ENCODE measurements around the gene LRRC74B.
"Not testable (repeated sequence)": the region's sequence is repeated elsewhere in the genome, so short reads cannot be mapped to it uniquely, and the experiment has no call there.

The LRRC74B gene

GRCh38 chr22:21044931-21045584 lies 688 bp upstream of the LRRC74B start:
- no peak for TF ChIP-seq CTCF (IDR thresholded peaks at IDR 0.05; ENCODE audit: control insufficient read depth, extremely low read depth, insufficient read depth)
- no peak overlapping the region for H3K4me3 ChIP-seq (ENCODE audit: low read depth, low read length)

GRCh38 chr22:21047035-21047661 lies 1.4 kb downstream of the LRRC74B start:
- TF ChIP-seq CTCF (IDR thresholded peaks at IDR 0.05; ENCODE audit: control insufficient read depth, extremely low read depth, insufficient read depth): no peak
- no peak for DNase-seq (ENCODE audit: low read depth)
- no peak overlapping the region for H3K4me3 ChIP-seq (ENCODE audit: low read depth, low read length)

More at GRCh38 chr22:21044931-21045584, 688 bp upstream of the LRRC74B start:
- DNase-seq (ENCODE audit: low read depth): no peak

GRCh38 chr22:21047730-21048129 lies 2.0 kb downstream of the LRRC74B start:
- no peak for DNase-seq (ENCODE audit: low read depth)
- H3K4me3 ChIP-seq (ENCODE audit: low read depth, low read length): no peak overlapping the region
- no peak for TF ChIP-seq CTCF (IDR thresholded peaks at IDR 0.05; ENCODE audit: control insufficient read depth, extremely low read depth, insufficient read depth)

- not testable (repeated sequence) for DNase-seq (ENCODE audit: low read depth); H3K4me3 ChIP-seq (ENCODE audit: low read depth, low read length)
Measured at GRCh38 chr22:21048448-21048847, 2.7 kb downstream of the LRRC74B start.

GRCh38 chr22:21048965-21049364 lies 3.2 kb downstream of the LRRC74B start:
- DNase-seq (ENCODE audit: low read depth); H3K4me3 ChIP-seq (ENCODE audit: low read depth, low read length): not testable (repeated sequence)

GRCh38 chr22:21051145-21051830 lies 5.5 kb downstream of the LRRC74B start:
- no peak overlapping the region for H3K4me3 ChIP-seq (ENCODE audit: low read depth, low read length)
- no peak for TF ChIP-seq CTCF (IDR thresholded peaks at IDR 0.05; ENCODE audit: control insufficient read depth, extremely low read depth, insufficient read depth)
- no peak for DNase-seq (ENCODE audit: low read depth)

- no peak for TF ChIP-seq CTCF (IDR thresholded peaks at IDR 0.05; ENCODE audit: control insufficient read depth, extremely low read depth, insufficient read depth)
- no peak overlapping the region for H3K4me3 ChIP-seq (ENCODE audit: low read depth, low read length)
- no peak for DNase-seq (ENCODE audit: low read depth)
Measured at GRCh38 chr22:21051831-21052400, 6.2 kb downstream of the LRRC74B start.

All from LNCaP clone FGC (cell line).